DND-41 (cell line): ENCODE measurements around the gene HOXD10.

ENCODE experiments used
- CTCF ChIP-seq: IDR thresholded peaks from 2 replicates; pipeline ENCODE4 v1.5.1; 2012; ENCODE audit warnings: borderline replicate concordance, low read length, moderate library complexity, mild to moderate bottlenecking; ENCODE audit not compliant: poor library complexity, severe bottlenecking; ENCODE audit errors: extremely low read depth
- EZH2 ChIP-seq: IDR thresholded peaks from 3 replicates; pipeline ENCODE4 v1.6.1; 2012; ENCODE audit warnings: borderline replicate concordance, low read depth, mild to moderate bottlenecking, moderate library complexity, low read length, inconsistent platforms; ENCODE audit not compliant: severe bottlenecking

- TF ChIP-seq CTCF = no peak
- no peak for TF ChIP-seq EZH2
Observed at GRCh38 chr2:176136374-176137251, 20.0 kb downstream of the HOXD10 start.
